Measurements from ENCODE around the gene HS3ST2. TPM values are rescaled to one million over a fixed set of nuclear protein-coding genes. Genes with fewer than 3 reads are reported as not detected.
A peak's percentile ranks its signal among the peaks of the same experiment; 100 is the strongest.

HS3ST2 gene
- total and polyA plus RNA-seq, 2 experiments from 2014 or later, result 1.4 to 3.2 TPM

DNA sequence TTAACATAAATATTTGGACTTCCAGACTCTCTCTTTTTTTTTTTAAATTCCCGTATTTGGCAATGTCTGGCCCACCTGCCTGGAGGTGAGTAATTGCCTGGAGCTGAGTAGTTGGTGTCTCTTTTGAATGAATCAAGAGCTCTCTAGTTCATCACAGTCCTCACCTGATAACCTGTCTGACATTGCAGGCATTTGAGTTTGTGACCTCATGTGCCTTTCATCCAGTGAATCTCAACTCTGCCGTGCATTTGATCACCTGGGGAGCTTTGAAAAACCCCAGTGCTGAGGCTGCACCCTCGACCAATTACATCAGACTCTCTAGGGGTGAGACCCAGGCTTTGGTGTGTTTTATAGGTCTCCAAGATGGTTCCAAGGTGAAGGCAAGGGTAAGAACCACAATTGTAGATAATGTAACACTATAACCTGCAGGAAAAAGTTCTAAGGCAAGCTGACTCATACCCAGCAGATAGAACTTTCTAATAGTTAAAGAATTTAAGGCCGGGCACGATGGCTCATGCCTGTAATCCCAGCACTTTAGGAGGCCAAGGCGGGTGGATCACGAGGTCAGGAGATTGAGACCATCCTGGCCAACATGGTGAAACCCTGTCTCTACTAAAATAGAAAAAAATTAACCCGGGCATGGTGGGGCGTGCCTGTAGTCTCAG, 24.5 kb upstream of the HS3ST2 start:
- Histone ChIP-seq H3K27ac (ENCODE audit: low read depth) (no peak overlapping the region), H4K20me1 (replicated peaks; ENCODE audit: insufficient read depth) (no peaks in the 10 kb centered on the region), H3F3A (replicated peaks; ENCODE audit: low read depth) (no peaks in the 10 kb centered on the region), H3K4me3 (no peak overlapping the region), H3K27me3 (ENCODE audit: insufficient read depth) (no peaks in the 10 kb centered on the region), H3K4me2 (no peak overlapping the region), H3K9me2 (ENCODE audit: insufficient read depth) (no peaks in the 10 kb centered on the region), H3K79me2 (replicated peaks; ENCODE audit: insufficient read depth) (no peaks in the 10 kb centered on the region), H3K4me1 (ENCODE audit: insufficient read depth) (no peaks in the 10 kb centered on the region; the same call in 1 of the 2 replicates), H2AFZ (peak overlapping the region; percentile 80), H3K36me3 (ENCODE audit: insufficient read depth) (peaks cover 2% of the 10 kb centered on the region; the same call in 1 of the 2 replicates)
- DNase-seq (ENCODE audit: low spot score) (no peak), ATAC-seq (no peak)
- Mint-ChIP-seq H3K4me1 (peaks cover 4% of the 10 kb centered on the region; the same call in 2 of the 3 replicates), H3K9me3 (peaks cover 8% of the 10 kb centered on the region; the same call in 2 of the 3 replicates), H3K36me3 (ENCODE audit: low read depth) (peaks cover 4% of the 10 kb centered on the region), H3K27me3 (ENCODE audit: insufficient read depth, low read depth, poor library complexity) (no peaks in the 10 kb centered on the region), H3K27ac (peak overlapping the region; percentile 34; the same call in 1 of the 2 replicates), H3K4me3 (no peak overlapping the region)
- TF ChIP-seq NANOG (IDR thresholded peaks at IDR 0.05; ENCODE audit: borderline replicate concordance) (no peak), ZNF331 (CRISPR knock-in tag; IDR thresholded peaks at IDR 0.05; ENCODE audit: low read depth) (no peak), CREB1 (CRISPR knock-in tag; IDR thresholded peaks at IDR 0.05; ENCODE audit: low read depth) (no peak), STAT1 (IDR thresholded peaks at IDR 0.05; ENCODE audit: unreplicated experiment) (no peak), JUNB (IDR thresholded peaks at IDR 0.05; ENCODE audit: unreplicated experiment) (no peak), EZH2 (IDR thresholded peaks at IDR 0.05; ENCODE audit: low read depth, unreplicated experiment) (no peak), EZH2phosphoT487 (IDR thresholded peaks at IDR 0.05; ENCODE audit: unreplicated experiment) (no peak)
- TF ChIP-seq, protein P1, sequence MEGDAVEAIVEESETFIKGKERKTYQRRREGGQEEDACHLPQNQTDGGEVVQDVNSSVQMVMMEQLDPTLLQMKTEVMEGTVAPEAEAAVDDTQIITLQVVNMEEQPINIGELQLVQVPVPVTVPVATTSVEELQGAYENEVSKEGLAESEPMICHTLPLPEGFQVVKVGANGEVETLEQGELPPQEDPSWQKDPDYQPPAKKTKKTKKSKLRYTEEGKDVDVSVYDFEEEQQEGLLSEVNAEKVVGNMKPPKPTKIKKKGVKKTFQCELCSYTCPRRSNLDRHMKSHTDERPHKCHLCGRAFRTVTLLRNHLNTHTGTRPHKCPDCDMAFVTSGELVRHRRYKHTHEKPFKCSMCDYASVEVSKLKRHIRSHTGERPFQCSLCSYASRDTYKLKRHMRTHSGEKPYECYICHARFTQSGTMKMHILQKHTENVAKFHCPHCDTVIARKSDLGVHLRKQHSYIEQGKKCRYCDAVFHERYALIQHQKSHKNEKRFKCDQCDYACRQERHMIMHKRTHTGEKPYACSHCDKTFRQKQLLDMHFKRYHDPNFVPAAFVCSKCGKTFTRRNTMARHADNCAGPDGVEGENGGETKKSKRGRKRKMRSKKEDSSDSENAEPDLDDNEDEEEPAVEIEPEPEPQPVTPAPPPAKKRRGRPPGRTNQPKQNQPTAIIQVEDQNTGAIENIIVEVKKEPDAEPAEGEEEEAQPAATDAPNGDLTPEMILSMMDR (conservative IDR thresholded peaks at IDR 0.05; ENCODE audit: low read depth in 2 of 2), result no peak
- TF ChIP-seq, protein P2, sequence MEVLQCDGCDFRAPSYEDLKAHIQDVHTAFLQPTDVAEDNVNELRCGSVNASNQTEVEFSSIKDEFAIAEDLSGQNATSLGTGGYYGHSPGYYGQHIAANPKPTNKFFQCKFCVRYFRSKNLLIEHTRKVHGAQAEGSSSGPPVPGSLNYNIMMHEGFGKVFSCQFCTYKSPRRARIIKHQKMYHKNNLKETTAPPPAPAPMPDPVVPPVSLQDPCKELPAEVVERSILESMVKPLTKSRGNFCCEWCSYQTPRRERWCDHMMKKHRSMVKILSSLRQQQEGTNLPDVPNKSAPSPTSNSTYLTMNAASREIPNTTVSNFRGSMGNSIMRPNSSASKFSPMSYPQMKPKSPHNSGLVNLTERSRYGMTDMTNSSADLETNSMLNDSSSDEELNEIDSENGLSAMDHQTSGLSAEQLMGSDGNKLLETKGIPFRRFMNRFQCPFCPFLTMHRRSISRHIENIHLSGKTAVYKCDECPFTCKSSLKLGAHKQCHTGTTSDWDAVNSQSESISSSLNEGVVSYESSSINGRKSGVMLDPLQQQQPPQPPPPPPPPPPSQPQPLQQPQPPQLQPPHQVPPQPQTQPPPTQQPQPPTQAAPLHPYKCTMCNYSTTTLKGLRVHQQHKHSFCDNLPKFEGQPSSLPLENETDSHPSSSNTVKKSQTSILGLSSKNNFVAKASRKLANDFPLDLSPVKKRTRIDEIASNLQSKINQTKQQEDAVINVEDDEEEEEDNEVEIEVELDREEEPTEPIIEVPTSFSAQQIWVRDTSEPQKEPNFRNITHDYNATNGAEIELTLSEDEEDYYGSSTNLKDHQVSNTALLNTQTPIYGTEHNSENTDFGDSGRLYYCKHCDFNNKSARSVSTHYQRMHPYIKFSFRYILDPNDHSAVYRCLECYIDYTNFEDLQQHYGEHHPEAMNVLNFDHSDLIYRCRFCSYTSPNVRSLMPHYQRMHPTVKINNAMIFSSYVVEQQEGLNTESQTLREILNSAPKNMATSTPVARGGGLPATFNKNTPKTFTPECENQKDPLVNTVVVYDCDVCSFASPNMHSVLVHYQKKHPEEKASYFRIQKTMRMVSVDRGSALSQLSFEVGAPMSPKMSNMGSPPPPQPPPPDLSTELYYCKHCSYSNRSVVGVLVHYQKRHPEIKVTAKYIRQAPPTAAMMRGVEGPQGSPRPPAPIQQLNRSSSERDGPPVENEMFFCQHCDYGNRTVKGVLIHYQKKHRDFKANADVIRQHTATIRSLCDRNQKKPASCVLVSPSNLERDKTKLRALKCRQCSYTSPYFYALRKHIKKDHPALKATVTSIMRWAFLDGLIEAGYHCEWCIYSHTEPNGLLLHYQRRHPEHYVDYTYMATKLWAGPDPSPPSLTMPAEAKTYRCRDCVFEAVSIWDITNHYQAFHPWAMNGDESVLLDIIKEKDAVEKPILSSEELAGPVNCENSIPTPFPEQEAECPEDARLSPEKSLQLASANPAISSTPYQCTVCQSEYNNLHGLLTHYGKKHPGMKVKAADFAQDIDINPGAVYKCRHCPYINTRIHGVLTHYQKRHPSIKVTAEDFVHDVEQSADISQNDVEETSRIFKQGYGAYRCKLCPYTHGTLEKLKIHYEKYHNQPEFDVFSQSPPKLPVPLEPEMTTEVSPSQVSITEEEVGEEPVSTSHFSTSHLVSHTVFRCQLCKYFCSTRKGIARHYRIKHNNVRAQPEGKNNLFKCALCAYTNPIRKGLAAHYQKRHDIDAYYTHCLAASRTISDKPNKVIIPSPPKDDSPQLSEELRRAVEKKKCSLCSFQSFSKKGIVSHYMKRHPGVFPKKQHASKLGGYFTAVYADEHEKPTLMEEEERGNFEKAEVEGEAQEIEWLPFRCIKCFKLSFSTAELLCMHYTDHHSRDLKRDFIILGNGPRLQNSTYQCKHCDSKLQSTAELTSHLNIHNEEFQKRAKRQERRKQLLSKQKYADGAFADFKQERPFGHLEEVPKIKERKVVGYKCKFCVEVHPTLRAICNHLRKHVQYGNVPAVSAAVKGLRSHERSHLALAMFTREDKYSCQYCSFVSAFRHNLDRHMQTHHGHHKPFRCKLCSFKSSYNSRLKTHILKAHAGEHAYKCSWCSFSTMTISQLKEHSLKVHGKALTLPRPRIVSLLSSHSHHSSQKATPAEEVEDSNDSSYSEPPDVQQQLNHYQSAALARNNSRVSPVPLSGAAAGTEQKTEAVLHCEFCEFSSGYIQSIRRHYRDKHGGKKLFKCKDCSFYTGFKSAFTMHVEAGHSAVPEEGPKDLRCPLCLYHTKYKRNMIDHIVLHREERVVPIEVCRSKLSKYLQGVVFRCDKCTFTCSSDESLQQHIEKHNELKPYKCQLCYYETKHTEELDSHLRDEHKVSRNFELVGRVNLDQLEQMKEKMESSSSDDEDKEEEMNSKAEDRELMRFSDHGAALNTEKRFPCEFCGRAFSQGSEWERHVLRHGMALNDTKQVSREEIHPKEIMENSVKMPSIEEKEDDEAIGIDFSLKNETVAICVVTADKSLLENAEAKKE (CRISPR knock-in tag; IDR thresholded peaks at IDR 0.05), result no peak
- TF ChIP-seq, protein P3, sequence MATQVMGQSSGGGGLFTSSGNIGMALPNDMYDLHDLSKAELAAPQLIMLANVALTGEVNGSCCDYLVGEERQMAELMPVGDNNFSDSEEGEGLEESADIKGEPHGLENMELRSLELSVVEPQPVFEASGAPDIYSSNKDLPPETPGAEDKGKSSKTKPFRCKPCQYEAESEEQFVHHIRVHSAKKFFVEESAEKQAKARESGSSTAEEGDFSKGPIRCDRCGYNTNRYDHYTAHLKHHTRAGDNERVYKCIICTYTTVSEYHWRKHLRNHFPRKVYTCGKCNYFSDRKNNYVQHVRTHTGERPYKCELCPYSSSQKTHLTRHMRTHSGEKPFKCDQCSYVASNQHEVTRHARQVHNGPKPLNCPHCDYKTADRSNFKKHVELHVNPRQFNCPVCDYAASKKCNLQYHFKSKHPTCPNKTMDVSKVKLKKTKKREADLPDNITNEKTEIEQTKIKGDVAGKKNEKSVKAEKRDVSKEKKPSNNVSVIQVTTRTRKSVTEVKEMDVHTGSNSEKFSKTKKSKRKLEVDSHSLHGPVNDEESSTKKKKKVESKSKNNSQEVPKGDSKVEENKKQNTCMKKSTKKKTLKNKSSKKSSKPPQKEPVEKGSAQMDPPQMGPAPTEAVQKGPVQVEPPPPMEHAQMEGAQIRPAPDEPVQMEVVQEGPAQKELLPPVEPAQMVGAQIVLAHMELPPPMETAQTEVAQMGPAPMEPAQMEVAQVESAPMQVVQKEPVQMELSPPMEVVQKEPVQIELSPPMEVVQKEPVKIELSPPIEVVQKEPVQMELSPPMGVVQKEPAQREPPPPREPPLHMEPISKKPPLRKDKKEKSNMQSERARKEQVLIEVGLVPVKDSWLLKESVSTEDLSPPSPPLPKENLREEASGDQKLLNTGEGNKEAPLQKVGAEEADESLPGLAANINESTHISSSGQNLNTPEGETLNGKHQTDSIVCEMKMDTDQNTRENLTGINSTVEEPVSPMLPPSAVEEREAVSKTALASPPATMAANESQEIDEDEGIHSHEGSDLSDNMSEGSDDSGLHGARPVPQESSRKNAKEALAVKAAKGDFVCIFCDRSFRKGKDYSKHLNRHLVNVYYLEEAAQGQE (IDR thresholded peaks at IDR 0.05; ENCODE audit: unreplicated experiment), result no peak

All from GM23338 (cell line).